OCI-LY7 (cell line): ENCODE data around the gene TUBA1A.

Source experiments
- CTCF ChIP-seq: fragments of 200-600 bp; sonication (generic); conservative IDR thresholded peaks from 2 replicates; pipeline ENCODE4 v1.5.1; 2014; ENCODE audit warnings: mild to moderate bottlenecking, antibody characterized with exemption, low read length, moderate library complexity, mixed read lengths
- EZH2phosphoT487 ChIP-seq: fragments of 200-600 bp; sonication (generic); IDR thresholded peaks from 2 replicates; pipeline ENCODE4 v1.6.1; 2018; ENCODE audit warnings: low read depth, borderline replicate concordance, mild to moderate bottlenecking, mixed run types, antibody characterized with exemption, low read length, moderate library complexity, mixed read lengths

- TF ChIP-seq CTCF, result no peak
- TF ChIP-seq EZH2phosphoT487, result no peak
These were observed 12.2 kb upstream of the TUBA1A start for GRCh38 chr12:49200919-49201594.
